ENCODE data around the gene CDIP1. TPM values are rescaled to one million over a fixed set of nuclear protein-coding genes. Genes with fewer than 3 reads are reported as not detected.

CDIP1 gene
- total and polyA plus RNA-seq, 2 experiments from 2014 or later, result 39.2 to 57.6 TPM

DNA sequence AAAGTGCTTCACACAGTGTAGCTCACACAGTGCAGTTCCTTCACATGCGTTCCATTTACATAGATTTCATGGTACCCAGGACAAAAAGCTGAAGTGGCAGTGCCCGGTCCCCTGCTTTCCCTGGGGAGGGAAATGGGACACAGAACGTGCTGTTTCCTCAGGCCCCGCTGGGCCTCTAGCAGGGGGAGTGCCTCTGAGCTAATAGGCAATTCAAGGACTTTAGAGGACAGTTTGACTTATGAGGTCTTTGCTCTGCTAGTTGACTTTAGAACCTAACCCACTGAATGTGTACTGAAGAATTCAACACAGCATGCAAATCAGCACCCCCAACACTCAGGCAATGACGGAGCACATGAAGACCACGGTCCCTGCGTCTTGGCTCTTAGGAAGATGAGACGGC lies 6.8 kb downstream of the CDIP1 start (continued):
- TF ChIP-seq, protein P1, sequence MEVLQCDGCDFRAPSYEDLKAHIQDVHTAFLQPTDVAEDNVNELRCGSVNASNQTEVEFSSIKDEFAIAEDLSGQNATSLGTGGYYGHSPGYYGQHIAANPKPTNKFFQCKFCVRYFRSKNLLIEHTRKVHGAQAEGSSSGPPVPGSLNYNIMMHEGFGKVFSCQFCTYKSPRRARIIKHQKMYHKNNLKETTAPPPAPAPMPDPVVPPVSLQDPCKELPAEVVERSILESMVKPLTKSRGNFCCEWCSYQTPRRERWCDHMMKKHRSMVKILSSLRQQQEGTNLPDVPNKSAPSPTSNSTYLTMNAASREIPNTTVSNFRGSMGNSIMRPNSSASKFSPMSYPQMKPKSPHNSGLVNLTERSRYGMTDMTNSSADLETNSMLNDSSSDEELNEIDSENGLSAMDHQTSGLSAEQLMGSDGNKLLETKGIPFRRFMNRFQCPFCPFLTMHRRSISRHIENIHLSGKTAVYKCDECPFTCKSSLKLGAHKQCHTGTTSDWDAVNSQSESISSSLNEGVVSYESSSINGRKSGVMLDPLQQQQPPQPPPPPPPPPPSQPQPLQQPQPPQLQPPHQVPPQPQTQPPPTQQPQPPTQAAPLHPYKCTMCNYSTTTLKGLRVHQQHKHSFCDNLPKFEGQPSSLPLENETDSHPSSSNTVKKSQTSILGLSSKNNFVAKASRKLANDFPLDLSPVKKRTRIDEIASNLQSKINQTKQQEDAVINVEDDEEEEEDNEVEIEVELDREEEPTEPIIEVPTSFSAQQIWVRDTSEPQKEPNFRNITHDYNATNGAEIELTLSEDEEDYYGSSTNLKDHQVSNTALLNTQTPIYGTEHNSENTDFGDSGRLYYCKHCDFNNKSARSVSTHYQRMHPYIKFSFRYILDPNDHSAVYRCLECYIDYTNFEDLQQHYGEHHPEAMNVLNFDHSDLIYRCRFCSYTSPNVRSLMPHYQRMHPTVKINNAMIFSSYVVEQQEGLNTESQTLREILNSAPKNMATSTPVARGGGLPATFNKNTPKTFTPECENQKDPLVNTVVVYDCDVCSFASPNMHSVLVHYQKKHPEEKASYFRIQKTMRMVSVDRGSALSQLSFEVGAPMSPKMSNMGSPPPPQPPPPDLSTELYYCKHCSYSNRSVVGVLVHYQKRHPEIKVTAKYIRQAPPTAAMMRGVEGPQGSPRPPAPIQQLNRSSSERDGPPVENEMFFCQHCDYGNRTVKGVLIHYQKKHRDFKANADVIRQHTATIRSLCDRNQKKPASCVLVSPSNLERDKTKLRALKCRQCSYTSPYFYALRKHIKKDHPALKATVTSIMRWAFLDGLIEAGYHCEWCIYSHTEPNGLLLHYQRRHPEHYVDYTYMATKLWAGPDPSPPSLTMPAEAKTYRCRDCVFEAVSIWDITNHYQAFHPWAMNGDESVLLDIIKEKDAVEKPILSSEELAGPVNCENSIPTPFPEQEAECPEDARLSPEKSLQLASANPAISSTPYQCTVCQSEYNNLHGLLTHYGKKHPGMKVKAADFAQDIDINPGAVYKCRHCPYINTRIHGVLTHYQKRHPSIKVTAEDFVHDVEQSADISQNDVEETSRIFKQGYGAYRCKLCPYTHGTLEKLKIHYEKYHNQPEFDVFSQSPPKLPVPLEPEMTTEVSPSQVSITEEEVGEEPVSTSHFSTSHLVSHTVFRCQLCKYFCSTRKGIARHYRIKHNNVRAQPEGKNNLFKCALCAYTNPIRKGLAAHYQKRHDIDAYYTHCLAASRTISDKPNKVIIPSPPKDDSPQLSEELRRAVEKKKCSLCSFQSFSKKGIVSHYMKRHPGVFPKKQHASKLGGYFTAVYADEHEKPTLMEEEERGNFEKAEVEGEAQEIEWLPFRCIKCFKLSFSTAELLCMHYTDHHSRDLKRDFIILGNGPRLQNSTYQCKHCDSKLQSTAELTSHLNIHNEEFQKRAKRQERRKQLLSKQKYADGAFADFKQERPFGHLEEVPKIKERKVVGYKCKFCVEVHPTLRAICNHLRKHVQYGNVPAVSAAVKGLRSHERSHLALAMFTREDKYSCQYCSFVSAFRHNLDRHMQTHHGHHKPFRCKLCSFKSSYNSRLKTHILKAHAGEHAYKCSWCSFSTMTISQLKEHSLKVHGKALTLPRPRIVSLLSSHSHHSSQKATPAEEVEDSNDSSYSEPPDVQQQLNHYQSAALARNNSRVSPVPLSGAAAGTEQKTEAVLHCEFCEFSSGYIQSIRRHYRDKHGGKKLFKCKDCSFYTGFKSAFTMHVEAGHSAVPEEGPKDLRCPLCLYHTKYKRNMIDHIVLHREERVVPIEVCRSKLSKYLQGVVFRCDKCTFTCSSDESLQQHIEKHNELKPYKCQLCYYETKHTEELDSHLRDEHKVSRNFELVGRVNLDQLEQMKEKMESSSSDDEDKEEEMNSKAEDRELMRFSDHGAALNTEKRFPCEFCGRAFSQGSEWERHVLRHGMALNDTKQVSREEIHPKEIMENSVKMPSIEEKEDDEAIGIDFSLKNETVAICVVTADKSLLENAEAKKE (CRISPR knock-in tag; IDR thresholded peaks at IDR 0.05), result no peak
- TF ChIP-seq, protein P2, sequence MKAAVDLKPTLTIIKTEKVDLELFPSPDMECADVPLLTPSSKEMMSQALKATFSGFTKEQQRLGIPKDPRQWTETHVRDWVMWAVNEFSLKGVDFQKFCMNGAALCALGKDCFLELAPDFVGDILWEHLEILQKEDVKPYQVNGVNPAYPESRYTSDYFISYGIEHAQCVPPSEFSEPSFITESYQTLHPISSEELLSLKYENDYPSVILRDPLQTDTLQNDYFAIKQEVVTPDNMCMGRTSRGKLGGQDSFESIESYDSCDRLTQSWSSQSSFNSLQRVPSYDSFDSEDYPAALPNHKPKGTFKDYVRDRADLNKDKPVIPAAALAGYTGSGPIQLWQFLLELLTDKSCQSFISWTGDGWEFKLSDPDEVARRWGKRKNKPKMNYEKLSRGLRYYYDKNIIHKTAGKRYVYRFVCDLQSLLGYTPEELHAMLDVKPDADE (IDR thresholded peaks at IDR 0.05), result no peak
- TF ChIP-seq ZNF331 (CRISPR knock-in tag; IDR thresholded peaks at IDR 0.05; ENCODE audit: low read depth) (no peak), ZNF114 (CRISPR knock-in tag; IDR thresholded peaks at IDR 0.05) (no peak), EZH2 (IDR thresholded peaks at IDR 0.05; ENCODE audit: low read depth, unreplicated experiment) (no peak)
- TF ChIP-seq, protein P3, sequence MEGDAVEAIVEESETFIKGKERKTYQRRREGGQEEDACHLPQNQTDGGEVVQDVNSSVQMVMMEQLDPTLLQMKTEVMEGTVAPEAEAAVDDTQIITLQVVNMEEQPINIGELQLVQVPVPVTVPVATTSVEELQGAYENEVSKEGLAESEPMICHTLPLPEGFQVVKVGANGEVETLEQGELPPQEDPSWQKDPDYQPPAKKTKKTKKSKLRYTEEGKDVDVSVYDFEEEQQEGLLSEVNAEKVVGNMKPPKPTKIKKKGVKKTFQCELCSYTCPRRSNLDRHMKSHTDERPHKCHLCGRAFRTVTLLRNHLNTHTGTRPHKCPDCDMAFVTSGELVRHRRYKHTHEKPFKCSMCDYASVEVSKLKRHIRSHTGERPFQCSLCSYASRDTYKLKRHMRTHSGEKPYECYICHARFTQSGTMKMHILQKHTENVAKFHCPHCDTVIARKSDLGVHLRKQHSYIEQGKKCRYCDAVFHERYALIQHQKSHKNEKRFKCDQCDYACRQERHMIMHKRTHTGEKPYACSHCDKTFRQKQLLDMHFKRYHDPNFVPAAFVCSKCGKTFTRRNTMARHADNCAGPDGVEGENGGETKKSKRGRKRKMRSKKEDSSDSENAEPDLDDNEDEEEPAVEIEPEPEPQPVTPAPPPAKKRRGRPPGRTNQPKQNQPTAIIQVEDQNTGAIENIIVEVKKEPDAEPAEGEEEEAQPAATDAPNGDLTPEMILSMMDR (conservative IDR thresholded peaks at IDR 0.05; ENCODE audit: low read depth in 2 of 2), result no peak
